HS-5 (cell line): ENCODE measurements around the gene NRAP.

Experiments used
- DNase-seq: peaks from one replicate; pipeline ENCODE4 v3.0.0-alpha.2; 2012; ENCODE audit warnings: low read depth

The NRAP gene

GRCh38 chr10:113663908-113664307 is at the start of gene NRAP:
TSS of gene NRAP (minus strand) at chr10:113664041. CDS start at chr10:113663882, 159 bp downstream.
- DNase-seq = no peak

DNA sequence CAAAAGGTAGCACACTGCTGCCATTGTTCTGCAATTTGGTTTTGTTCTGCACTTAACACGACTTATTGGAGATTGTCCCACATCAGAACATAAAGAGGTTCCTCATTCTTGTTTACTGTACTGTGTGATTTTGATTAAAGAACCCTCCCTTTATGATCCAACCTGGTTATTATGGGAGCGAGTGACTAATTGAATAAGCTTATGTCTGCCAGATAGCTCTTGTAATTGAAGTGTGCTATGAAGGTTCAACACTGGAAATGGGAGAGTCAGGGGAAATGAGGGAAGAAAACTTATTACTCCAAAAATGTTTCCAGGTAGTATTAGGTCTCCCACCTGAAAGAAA is 49.8 kb upstream of the NRAP start:
- no peak for DNase-seq

GRCh38 chr10:113712755-113713639 is 49.2 kb upstream of the NRAP start:
- DNase-seq = no peak

- no peak for DNase-seq
Measured at GRCh38 chr10:113712024-113712423, 48.2 kb upstream of the NRAP start.

GRCh38 chr10:113711142-113711541 is 47.3 kb upstream of the NRAP start:
- no peak for DNase-seq

DNA sequence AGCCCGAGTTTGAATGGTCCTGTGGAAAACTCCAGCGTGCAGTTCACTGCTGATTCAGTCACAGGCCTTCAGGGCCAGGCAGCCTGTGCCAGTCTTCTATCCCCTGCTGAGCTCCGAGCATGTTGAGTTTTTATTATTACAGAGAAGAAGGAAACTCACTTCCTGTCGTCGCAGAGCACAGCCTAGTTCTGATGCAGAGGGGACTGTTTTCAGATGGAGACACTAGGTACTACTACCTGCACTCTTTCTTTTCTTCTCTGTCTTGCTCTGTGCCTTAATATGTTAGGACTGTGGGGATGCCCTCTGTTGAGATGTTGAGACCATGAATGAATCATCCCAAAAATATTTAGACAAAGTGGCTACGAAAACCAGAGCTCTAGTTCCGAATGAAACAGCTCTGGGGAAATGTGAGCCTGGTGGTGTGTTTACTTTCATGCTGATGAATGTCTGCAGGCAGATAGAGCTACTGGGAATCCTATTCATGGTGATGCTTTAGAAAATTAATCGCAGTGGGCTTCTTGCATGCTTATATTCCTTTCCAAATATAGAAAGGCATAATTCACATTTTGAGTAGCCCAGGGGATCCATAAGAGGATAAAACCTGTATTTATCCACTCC is 45.5 kb upstream of the NRAP start:
- peak; percentile 33 for DNase-seq

GRCh38 chr10:113708640-113709039 is 44.8 kb upstream of the NRAP start:
- DNase-seq = no peak

GRCh38 chr10:113706623-113707022 is 42.8 kb upstream of the NRAP start:
- no peak for DNase-seq

DNA sequence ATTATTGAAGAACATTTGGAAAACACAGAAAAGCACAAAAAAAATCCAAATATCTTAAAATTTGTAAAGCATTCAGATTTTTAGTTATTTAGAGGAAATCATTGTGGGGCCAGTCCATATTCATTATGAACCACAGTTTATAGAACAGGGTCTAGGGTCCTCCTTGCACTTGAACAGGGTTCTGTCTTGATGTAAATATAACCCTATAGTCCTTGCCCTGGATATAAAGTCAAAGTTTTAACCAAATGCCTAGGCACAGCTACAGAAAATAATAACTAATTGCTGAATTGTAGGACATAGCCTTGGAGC is 41.5 kb upstream of the NRAP start:
- DNase-seq = no peak

DNA sequence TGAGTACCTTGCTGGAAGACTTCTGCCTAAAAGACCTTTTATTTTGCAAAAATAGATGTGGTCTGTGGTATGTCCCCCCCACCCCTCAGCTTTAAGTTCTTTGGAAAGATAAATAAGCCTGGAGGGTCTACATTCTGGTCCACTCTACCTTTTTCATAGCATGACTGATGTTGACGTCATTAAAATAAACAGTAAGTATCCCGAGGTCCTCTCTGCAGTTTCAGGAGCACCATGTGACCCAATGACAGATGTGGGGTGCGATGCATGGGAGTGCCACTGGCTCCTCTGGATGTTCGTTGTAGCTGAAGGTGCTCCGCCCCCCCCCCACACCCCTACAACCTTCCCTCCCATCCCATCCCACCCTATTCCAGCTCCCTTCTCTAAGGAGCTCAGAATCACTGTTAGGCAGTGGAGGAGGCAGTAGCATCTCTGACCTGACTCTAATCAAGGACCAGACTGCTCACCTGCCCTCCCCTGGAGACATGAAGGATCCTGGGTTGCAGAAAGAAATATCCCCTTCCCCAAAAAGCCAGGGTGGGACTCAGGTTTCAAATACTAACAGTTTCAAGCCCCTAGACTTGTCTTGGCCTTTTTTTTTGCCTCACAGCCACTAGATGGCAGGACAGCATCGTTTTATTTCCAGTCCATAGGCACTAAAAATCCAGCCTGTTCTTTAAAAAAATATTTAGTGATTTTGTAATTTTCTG is 40.9 kb upstream of the NRAP start:
- DNase-seq = peak; percentile 9

DNA sequence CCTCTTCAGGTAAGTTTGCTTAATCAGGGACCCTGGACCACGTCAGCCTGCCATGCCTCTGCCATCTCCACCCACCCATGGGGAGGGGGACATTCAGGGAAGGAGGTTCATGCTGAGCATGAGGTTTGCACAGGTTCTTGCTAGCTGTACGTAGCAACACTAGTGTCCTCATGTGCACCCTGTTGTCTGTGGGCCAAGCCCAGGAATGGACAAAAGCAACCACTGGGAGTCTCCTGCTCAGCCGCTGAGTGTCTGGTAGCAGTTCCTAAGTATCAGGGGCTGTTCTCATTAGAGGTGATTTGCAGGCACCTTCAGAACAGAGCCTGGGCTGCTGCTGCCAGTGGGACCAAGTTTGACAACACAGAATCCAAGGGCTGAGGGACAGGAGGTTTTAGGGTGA is 33.8 kb upstream of the NRAP start:
- no peak for DNase-seq

GRCh38 chr10:113695691-113696090 is 31.9 kb upstream of the NRAP start:
- no peak for DNase-seq

GRCh38 chr10:113693348-113693747 is 29.5 kb upstream of the NRAP start:
- no peak for DNase-seq

GRCh38 chr10:113692271-113692670 is 28.4 kb upstream of the NRAP start:
- no peak for DNase-seq

DNA sequence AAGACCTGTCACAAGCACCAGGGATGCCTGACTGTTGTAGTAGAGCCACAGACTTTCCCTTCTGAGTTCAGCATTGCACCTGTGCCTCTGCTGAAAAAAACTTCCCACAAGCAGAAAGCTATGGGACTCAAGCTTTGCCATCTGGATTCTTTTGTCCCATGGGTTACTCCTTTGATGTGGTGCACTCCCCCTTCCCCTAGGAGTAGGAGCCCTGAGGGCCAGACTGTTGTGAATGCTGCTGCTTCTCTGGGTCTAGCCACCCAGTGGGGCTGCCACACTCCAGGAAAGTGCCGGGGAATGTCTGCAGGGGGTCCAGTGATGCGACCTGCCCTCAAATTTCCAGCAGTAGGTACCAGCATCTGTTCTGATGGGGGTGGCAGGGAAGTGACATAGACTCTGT is 27.5 kb upstream of the NRAP start:
- DNase-seq = no peak

- DNase-seq = no peak
Measured at GRCh38 chr10:113690749-113691148, 26.9 kb upstream of the NRAP start.

GRCh38 chr10:113689574-113689973 is 25.7 kb upstream of the NRAP start:
- no peak for DNase-seq

- DNase-seq = no peak
Measured at GRCh38 chr10:113689057-113689456, 25.2 kb upstream of the NRAP start.

DNA sequence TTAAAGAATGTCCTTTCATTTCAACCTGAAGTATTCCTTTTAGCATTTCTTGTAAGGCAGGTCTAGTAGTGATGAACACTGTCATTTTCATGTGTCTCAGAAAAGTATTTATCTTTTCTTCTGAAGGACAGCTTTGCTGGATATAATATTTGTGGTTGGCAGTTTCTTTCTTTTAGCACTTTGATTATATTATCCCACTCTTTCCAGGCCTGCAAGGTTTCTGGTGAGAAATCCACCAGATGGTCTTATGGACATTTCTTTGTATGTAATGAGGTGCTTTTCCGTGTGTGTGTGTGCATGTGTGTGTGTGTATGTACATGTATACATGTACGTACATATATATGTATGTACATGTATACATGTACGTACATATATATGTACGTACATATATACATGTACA is 23.2 kb upstream of the NRAP start:
- no peak for DNase-seq

- no peak for DNase-seq
Measured at GRCh38 chr10:113686028-113686427, 22.2 kb upstream of the NRAP start.

DNA sequence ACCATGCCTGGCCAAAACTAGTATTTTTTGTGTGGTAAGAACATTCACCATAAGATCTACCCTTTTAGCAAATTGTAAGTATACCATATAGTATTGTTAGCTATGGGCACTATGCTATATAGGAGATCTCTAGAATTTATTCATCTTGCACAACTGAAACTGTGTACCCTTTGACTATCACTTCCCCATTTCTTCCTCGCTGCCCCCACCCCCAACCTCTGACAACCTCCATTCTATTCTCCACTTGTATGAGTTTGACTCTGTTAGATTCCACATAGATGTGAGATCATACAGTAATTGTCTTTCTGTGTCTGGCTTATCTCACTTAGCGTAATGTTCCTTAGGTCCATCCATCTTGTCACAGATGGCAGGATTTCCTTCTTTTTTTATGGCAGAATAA is 19.5 kb upstream of the NRAP start:
- no peak for DNase-seq

DNA sequence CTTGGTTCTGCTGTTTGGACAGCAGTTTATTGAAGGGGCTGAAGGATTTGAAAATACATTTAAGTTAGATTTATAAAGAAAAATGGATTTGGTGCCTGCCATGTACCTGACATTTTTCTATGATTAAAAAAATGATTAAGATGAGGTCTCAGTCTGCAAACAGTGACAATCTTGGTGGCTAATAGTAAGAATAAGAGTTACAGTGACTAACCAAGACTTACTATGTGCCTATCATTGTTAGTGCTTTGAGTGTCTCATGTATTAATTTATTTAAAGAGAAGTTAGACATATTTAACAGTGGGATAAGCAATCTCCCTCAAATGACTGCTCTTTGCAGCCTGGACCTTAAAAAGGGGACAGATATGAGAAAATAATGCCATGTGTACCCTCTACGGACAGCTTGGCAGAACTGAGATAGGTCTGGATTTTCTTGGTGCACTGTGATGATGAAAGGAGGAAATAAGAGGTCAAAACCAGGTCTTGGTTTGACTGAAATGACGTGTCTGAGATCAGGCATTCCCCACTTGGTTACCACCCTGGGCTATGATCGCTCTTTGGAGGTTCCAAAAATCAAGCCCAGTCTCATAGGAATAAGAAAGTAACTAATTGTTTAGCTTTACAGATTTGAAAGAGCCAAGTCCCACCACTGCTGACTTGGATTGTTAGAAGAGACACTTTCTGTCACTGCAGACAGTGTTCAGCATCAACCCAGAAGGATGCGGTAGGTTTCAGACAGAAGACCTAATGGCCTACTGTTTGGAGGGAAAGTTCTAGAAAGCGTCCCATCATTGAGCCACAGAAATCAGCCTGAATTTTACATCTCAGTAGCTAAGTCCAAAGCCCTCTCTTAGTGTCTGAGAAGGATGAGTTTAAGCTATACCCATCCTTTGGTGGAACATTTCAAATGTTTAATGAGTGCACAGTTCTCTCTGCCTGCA is 18.0 kb upstream of the NRAP start:
- no peak for DNase-seq
